GM12874 (cell line): ENCODE measurements around the gene MYH9.

Experiments
- CTCF ChIP-seq: IDR thresholded peaks from 2 replicates; pipeline ENCODE4 v1.5.1; 2011; ENCODE audit warnings: low read depth, mild to moderate bottlenecking, control low read depth, low read length, moderate library complexity; ENCODE audit not compliant: insufficient read depth

Gene MYH9

GRCh38 chr22:36301384-36301828 lies 86.4 kb downstream of the MYH9 start:
- peak; percentile 88 for TF ChIP-seq CTCF

GRCh38 chr22:36300396-36301212 lies 87.2 kb downstream of the MYH9 start:
- no peak for TF ChIP-seq CTCF

GRCh38 chr22:36299911-36300310 lies 87.9 kb downstream of the MYH9 start:
- no peak for TF ChIP-seq CTCF

- TF ChIP-seq CTCF = no peak
Observed at GRCh38 chr22:36299295-36299694, 88.5 kb downstream of the MYH9 start.

- no peak for TF ChIP-seq CTCF
Observed at GRCh38 chr22:36298601-36299000, 89.2 kb downstream of the MYH9 start.

GRCh38 chr22:36298118-36298517 lies 89.6 kb downstream of the MYH9 start:
- no peak for TF ChIP-seq CTCF

- TF ChIP-seq CTCF = no peak
Observed at GRCh38 chr22:36297568-36297967, 90.2 kb downstream of the MYH9 start.
